Immature natural killer cell (primary cell): ENCODE measurements around the gene TRPV3. TPM values are rescaled to one million over a fixed set of nuclear protein-coding genes. Genes with fewer than 3 reads are reported as not detected.
"Not testable (repeated sequence)": the region's sequence is repeated elsewhere in the genome, so short reads cannot be mapped to it uniquely, and the experiment has no call there.

Experiments
- DNase-seq, 3 donors: peaks; one replicate each; pipeline ENCODE4 v3.0.0; 2022; ENCODE audit warnings: mixed read lengths in 1 of 3
- H3K27ac Mint-ChIP-seq, 6 donors: one replicate each; pipeline ENCODE4 v1.8.0; 2020; ENCODE audit warnings: mixed read lengths in 6 of 6, mild to moderate bottlenecking in 5 of 6, inconsistent platforms in 4 of 6, moderate library complexity in 3 of 6
- H3K27me3 Mint-ChIP-seq, 3 donors: one replicate each; pipeline ENCODE4 v1.8.0; 2020 to 2021; ENCODE audit warnings: low read depth in 3 of 3, mild to moderate bottlenecking in 3 of 3, mixed read lengths in 3 of 3, moderate library complexity in 3 of 3, inconsistent platforms in 1 of 3
- H3K36me3 Mint-ChIP-seq, 3 donors: one replicate each; pipeline ENCODE4 v1.8.0; 2020; ENCODE audit warnings: mixed read lengths in 3 of 3, inconsistent platforms in 2 of 3, mild to moderate bottlenecking in 2 of 3
- H3K4me1 Mint-ChIP-seq, 2 donors: one replicate each; pipeline ENCODE4 v1.8.0; 2020; ENCODE audit warnings: inconsistent platforms in 2 of 2, mild to moderate bottlenecking in 2 of 2, mixed read lengths in 2 of 2, moderate library complexity in 1 of 2
- H3K4me3 Mint-ChIP-seq, 5 donors: one replicate each; pipeline ENCODE4 v1.8.0; 2020; ENCODE audit warnings: mild to moderate bottlenecking in 5 of 5, mixed read lengths in 5 of 5, inconsistent platforms in 3 of 5, moderate library complexity in 3 of 5
- H3K9me3 Mint-ChIP-seq, 6 donors: one replicate each; pipeline ENCODE4 v1.8.0; 2020; ENCODE audit warnings: mild to moderate bottlenecking in 6 of 6, mixed read lengths in 6 of 6, inconsistent platforms in 4 of 6, moderate library complexity in 3 of 6
- polyA plus RNA-seq, 3 donors: library from polyadenylated mRNA; unstranded; fragments of 300-500 nt; fragmentation: Illumina TruSeq; gene quantifications; one replicate each; pipeline ENCODE4 v1.2.3, GENCODE V29; 2021

TRPV3 gene
- polyA plus RNA-seq, 3 donors from 2014 or later = 0.05 to 1.3 (median 0.39) TPM

GRCh38 chr17:3532859-3533142 is 24.8 kb downstream of the TRPV3 start:
- Mint-ChIP-seq H3K36me3 (peaks cover 0 to 12% (median 10%) of the 10 kb centered on the region in 3 donors), H3K4me3 (peak overlapping the region in 1 of 5 donors; percentile 27), H3K27me3 (peaks cover 3 to 6% (median 4%) of the 10 kb centered on the region in 3 donors), H3K9me3 (no peaks in the 10 kb centered on the region), H3K4me1 (peaks cover 10 to 17% of the 10 kb centered on the region in 2 donors), H3K27ac (peak overlapping the region in 1 of 6 donors; percentile 84)
- no peak for DNase-seq

GRCh38 chr17:3532106-3532858 is 25.3 kb downstream of the TRPV3 start:
- H3K36me3 Mint-ChIP-seq = peaks cover 4 to 17% (median 16%) of the 10 kb centered on the region in 3 donors
- peak overlapping the region in 1 of 6 donors; percentile 57 for H3K27ac Mint-ChIP-seq
- H3K9me3 Mint-ChIP-seq = no peaks in the 10 kb centered on the region

GRCh38 chr17:3531266-3532101 is 26.1 kb downstream of the TRPV3 start:
- Mint-ChIP-seq H3K9me3 (no peaks in the 10 kb centered on the region), H3K27ac (peak overlapping the region in 1 of 6 donors; percentile 57), H3K4me3 (no peak overlapping the region), H3K36me3 (peaks cover 6 to 23% (median 19%) of the 10 kb centered on the region in 3 donors), H3K4me1 (peaks cover 10 to 17% of the 10 kb centered on the region in 2 donors), H3K27me3 (peaks cover 3 to 6% (median 4%) of the 10 kb centered on the region in 3 donors)
- no peak for DNase-seq

More at GRCh38 chr17:3532106-3532858, 25.3 kb downstream of the TRPV3 start:
- no peak for DNase-seq
- Mint-ChIP-seq H3K4me3 (no peak overlapping the region), H3K27me3 (peaks cover 3 to 6% (median 4%) of the 10 kb centered on the region in 3 donors), H3K4me1 (peaks cover 10 to 17% of the 10 kb centered on the region in 2 donors)

GRCh38 chr17:3529817-3530741 is 27.5 kb downstream of the TRPV3 start:
- H3K4me1 Mint-ChIP-seq = peaks cover 6 to 12% of the 10 kb centered on the region in 2 donors
- peaks cover 2 to 4% (median 3%) of the 10 kb centered on the region in 3 donors for H3K27me3 Mint-ChIP-seq
- H3K4me3 Mint-ChIP-seq = no peak overlapping the region
- no peaks in the 10 kb centered on the region for H3K9me3 Mint-ChIP-seq
- no peak for DNase-seq
- H3K27ac Mint-ChIP-seq = no peak overlapping the region
- H3K36me3 Mint-ChIP-seq = peaks cover 10 to 29% (median 24%) of the 10 kb centered on the region in 3 donors

- peaks cover 0 to 5% of the 10 kb centered on the region in 2 donors for H3K4me1 Mint-ChIP-seq
- peaks cover 14 to 34% (median 26%) of the 10 kb centered on the region in 3 donors for H3K36me3 Mint-ChIP-seq
- H3K27me3 Mint-ChIP-seq = peaks cover 2 to 4% (median 3%) of the 10 kb centered on the region in 3 donors
These were observed 28.6 kb downstream of the TRPV3 start for GRCh38 chr17:3528880-3529511.

GRCh38 chr17:3528403-3528851 is 29.2 kb downstream of the TRPV3 start:
- H3K4me1 Mint-ChIP-seq = peaks cover 0 to 2% of the 10 kb centered on the region in 2 donors
- no peak for DNase-seq
- H3K27ac Mint-ChIP-seq = peak overlapping the region in 1 of 6 donors; percentile 26
- no peaks in the 10 kb centered on the region for H3K9me3 Mint-ChIP-seq
- peaks cover 15 to 38% (median 27%) of the 10 kb centered on the region in 3 donors for H3K36me3 Mint-ChIP-seq
- peaks cover 2 to 3% (median 2%) of the 10 kb centered on the region in 3 donors for H3K27me3 Mint-ChIP-seq
- H3K4me3 Mint-ChIP-seq = no peak overlapping the region

More at GRCh38 chr17:3528880-3529511, 28.6 kb downstream of the TRPV3 start:
- H3K9me3 Mint-ChIP-seq = no peaks in the 10 kb centered on the region
- no peak for DNase-seq
- H3K4me3 Mint-ChIP-seq = no peak overlapping the region
- no peak overlapping the region for H3K27ac Mint-ChIP-seq

- peaks cover 0 to 3% (median 2%) of the 10 kb centered on the region in 3 donors for H3K27me3 Mint-ChIP-seq
- no peaks in the 10 kb centered on the region for H3K4me1 Mint-ChIP-seq
- H3K4me3 Mint-ChIP-seq = no peak overlapping the region
- H3K36me3 Mint-ChIP-seq = peaks cover 15 to 35% (median 26%) of the 10 kb centered on the region in 3 donors
- DNase-seq = no peak
- H3K27ac Mint-ChIP-seq = peak overlapping the region in 1 of 6 donors; percentile 26
- H3K9me3 Mint-ChIP-seq = no peaks in the 10 kb centered on the region
These were observed 29.7 kb downstream of the TRPV3 start for GRCh38 chr17:3527896-3528295.

- Mint-ChIP-seq H3K4me3 (no peak overlapping the region), H3K27me3 (peaks cover 0 to 3% (median 2%) of the 10 kb centered on the region in 3 donors), H3K27ac (peak overlapping the region in 2 of 6 donors; percentile 51 to 52), H3K36me3 (peaks cover 15 to 35% (median 27%) of the 10 kb centered on the region in 3 donors), H3K9me3 (no peaks in the 10 kb centered on the region), H3K4me1 (no peaks in the 10 kb centered on the region)
- DNase-seq = no peak
These were observed 30.1 kb downstream of the TRPV3 start for GRCh38 chr17:3527468-3527867.

GRCh38 chr17:3526971-3527370 is 30.6 kb downstream of the TRPV3 start:
- peaks cover 17 to 37% (median 28%) of the 10 kb centered on the region in 3 donors for H3K36me3 Mint-ChIP-seq
- no peak for DNase-seq
- H3K27ac Mint-ChIP-seq = peak overlapping the region in 1 of 6 donors; percentile 52
- peaks cover 0 to 3% (median 2%) of the 10 kb centered on the region in 3 donors for H3K27me3 Mint-ChIP-seq
- no peaks in the 10 kb centered on the region for H3K4me1 Mint-ChIP-seq
- no peak overlapping the region for H3K4me3 Mint-ChIP-seq
- H3K9me3 Mint-ChIP-seq = no peaks in the 10 kb centered on the region

GRCh38 chr17:3526491-3526890 is 31.1 kb downstream of the TRPV3 start:
- Mint-ChIP-seq H3K27ac (no peak overlapping the region), H3K9me3 (no peaks in the 10 kb centered on the region), H3K4me3 (no peak overlapping the region), H3K27me3 (peaks cover 0 to 3% (median 2%) of the 10 kb centered on the region in 3 donors), H3K4me1 (no peaks in the 10 kb centered on the region), H3K36me3 (peaks cover 18 to 37% (median 28%) of the 10 kb centered on the region in 3 donors)
- no peak for DNase-seq

- no peaks in the 10 kb centered on the region for H3K4me1 Mint-ChIP-seq
- H3K9me3 Mint-ChIP-seq = no peaks in the 10 kb centered on the region
- no peak overlapping the region for H3K27ac Mint-ChIP-seq
- no peak for DNase-seq
- H3K36me3 Mint-ChIP-seq = peaks cover 21 to 40% (median 38%) of the 10 kb centered on the region in 3 donors
- peaks cover 0 to 3% (median 0%) of the 10 kb centered on the region in 3 donors for H3K27me3 Mint-ChIP-seq
- no peak overlapping the region for H3K4me3 Mint-ChIP-seq
These were observed 33.6 kb downstream of the TRPV3 start for GRCh38 chr17:3524024-3524423.

- H3K27ac Mint-ChIP-seq, H3K27me3 Mint-ChIP-seq, DNase-seq, H3K4me3 Mint-ChIP-seq, H3K9me3 Mint-ChIP-seq: not testable (repeated sequence)
- peaks cover 10 to 25% (median 22%) of the 10 kb centered on the region in 3 donors for H3K36me3 Mint-ChIP-seq
- H3K4me1 Mint-ChIP-seq = peaks cover 21 to 22% of the 10 kb centered on the region in 2 donors
These were observed 38.1 kb downstream of the TRPV3 start for GRCh38 chr17:3519472-3519871.
